GM12872 (cell line): ENCODE results near the gene KRTAP10-3.
A peak's percentile ranks its signal among the peaks of the same experiment; 100 is the strongest.

Experiments
- CTCF ChIP-seq: IDR thresholded peaks from 3 replicates; pipeline ENCODE4 v1.5.1; 2011; ENCODE audit warnings: low read depth, mild to moderate bottlenecking, low read length, moderate library complexity; ENCODE audit not compliant: insufficient read depth

KRTAP10-3 gene

GRCh38 chr21:44514218-44514520, 44.4 kb downstream of the KRTAP10-3 start:
- no peak for TF ChIP-seq CTCF

GRCh38 chr21:44513389-44514217, 45.0 kb downstream of the KRTAP10-3 start:
- no peak for TF ChIP-seq CTCF

GRCh38 chr21:44512496-44513388, 45.9 kb downstream of the KRTAP10-3 start:
- TF ChIP-seq CTCF: no peak

- TF ChIP-seq CTCF: no peak
Measured at GRCh38 chr21:44511938-44512275, 46.7 kb downstream of the KRTAP10-3 start.

- no peak for TF ChIP-seq CTCF
Measured at GRCh38 chr21:44511219-44511937, 47.2 kb downstream of the KRTAP10-3 start.

- TF ChIP-seq CTCF: peak; percentile 75; the same call in 2 of the 3 replicates
Measured at GRCh38 chr21:44510508-44511218, 47.9 kb downstream of the KRTAP10-3 start.
